H9 (cell line): ENCODE measurements around the gene CDK9. TPM values are rescaled to one million over a fixed set of nuclear protein-coding genes. Genes with fewer than 3 reads are reported as not detected.

Experiments used
- DNase-seq: peaks from one replicate; pipeline ENCODE4 v3.0.0-alpha.2; 2017
- H2AFZ ChIP-seq: one replicate; pipeline ENCODE4 v1.6.1; 2013; ENCODE audit warnings: mild to moderate bottlenecking, low read length, control low read depth, moderate library complexity
- H2AK5ac ChIP-seq: 2 replicates; pipeline ENCODE4 v1.6.1; 2013; ENCODE audit warnings: low read length, control low read depth, mixed read lengths; ENCODE audit not compliant: insufficient read length
- H2BK120ac ChIP-seq: one replicate; pipeline ENCODE4 v1.6.1; 2013; ENCODE audit warnings: low read depth, mild to moderate bottlenecking, low read length, control low read depth, inconsistent platforms; ENCODE audit not compliant: poor library complexity, severe bottlenecking
- H2BK12ac ChIP-seq: 2 replicates; pipeline ENCODE4 v1.6.1; 2013; ENCODE audit warnings: low read length, control low read depth, mixed read lengths, low read depth; ENCODE audit not compliant: insufficient read length
- H2BK15ac ChIP-seq: 2 replicates; pipeline ENCODE4 v1.6.1; 2013; ENCODE audit warnings: low read depth, low read length, control low read depth
- H2BK20ac ChIP-seq: one replicate; pipeline ENCODE4 v1.6.1; 2013; ENCODE audit warnings: low read depth, mild to moderate bottlenecking, low read length, control low read depth, inconsistent platforms; ENCODE audit not compliant: poor library complexity, severe bottlenecking
- H2BK5ac ChIP-seq: 2 replicates; pipeline ENCODE4 v1.6.1; 2013; ENCODE audit warnings: low read length, control low read depth, mixed read lengths; ENCODE audit not compliant: insufficient read length
- H3K14ac ChIP-seq: 2 replicates; pipeline ENCODE4 v1.6.1; 2013; ENCODE audit warnings: low read length, control low read depth; ENCODE audit not compliant: insufficient read depth
- H3K18ac ChIP-seq: 2 replicates; pipeline ENCODE4 v1.6.1; 2013; ENCODE audit warnings: low read depth, mild to moderate bottlenecking, mixed read lengths, low read length, control low read depth; ENCODE audit not compliant: insufficient read length
- H3K23ac ChIP-seq: 2 replicates; pipeline ENCODE4 v1.6.1; 2013; ENCODE audit warnings: low read length, control low read depth, mixed read lengths, low read depth; ENCODE audit not compliant: insufficient read length
- H3K23me2 ChIP-seq: 2 replicates; pipeline ENCODE4 v1.6.1; 2013; ENCODE audit warnings: low read depth, mild to moderate bottlenecking, mixed read lengths, low read length, control low read depth; ENCODE audit not compliant: insufficient read length, poor library complexity, severe bottlenecking
- H3K27ac ChIP-seq: 2 replicates; pipeline ENCODE4 v1.5.1; 2013; ENCODE audit warnings: low read length, control low read depth, mixed read lengths, low read depth; ENCODE audit not compliant: insufficient read length
- H3K27me3 ChIP-seq: 2 replicates; pipeline ENCODE4 v1.6.1; 2013; ENCODE audit warnings: low read length, control low read depth, inconsistent platforms; ENCODE audit not compliant: insufficient read depth
- H3K4ac ChIP-seq: 2 replicates; pipeline ENCODE4 v1.6.1; 2013; ENCODE audit warnings: low read depth, mild to moderate bottlenecking, control low read depth, inconsistent platforms, low read length, moderate library complexity
- H3K4me1 ChIP-seq: 2 replicates; pipeline ENCODE4 v1.6.1; 2013; ENCODE audit warnings: low read length, control low read depth, inconsistent platforms; ENCODE audit not compliant: insufficient read depth
- H3K4me2 ChIP-seq: 2 replicates; pipeline ENCODE4 v1.6.1; 2013; ENCODE audit warnings: low read length, control low read depth, mixed read lengths; ENCODE audit not compliant: insufficient read length, insufficient read depth
- H3K56ac ChIP-seq: 2 replicates; pipeline ENCODE4 v1.6.1; 2013; ENCODE audit warnings: low read depth, mild to moderate bottlenecking, mixed read lengths, low read length, control low read depth; ENCODE audit not compliant: insufficient read length
- H3K79me1 ChIP-seq: 2 replicates; pipeline ENCODE4 v1.6.1; 2013; ENCODE audit warnings: low read depth, mild to moderate bottlenecking, moderate library complexity, low read length, control low read depth, inconsistent platforms; ENCODE audit not compliant: insufficient read depth, poor library complexity, severe bottlenecking
- H3K79me2 ChIP-seq: 2 replicates; pipeline ENCODE4 v1.6.1; 2013; ENCODE audit warnings: low read length, control low read depth, inconsistent platforms; ENCODE audit not compliant: insufficient read depth
- H3K9ac ChIP-seq: 2 replicates; pipeline ENCODE4 v1.6.1; 2013; ENCODE audit warnings: low read length, control low read depth, mixed read lengths; ENCODE audit not compliant: insufficient read length; ENCODE audit errors: extremely low read depth
- H3K9me3 ChIP-seq: one replicate; pipeline ENCODE4 v1.6.1; 2013; ENCODE audit warnings: low read depth, low read length, inconsistent platforms; ENCODE audit not compliant: control insufficient read depth
- H3T11ph ChIP-seq: one replicate; pipeline ENCODE4 v1.6.1; 2013; ENCODE audit warnings: mild to moderate bottlenecking, low read length, control low read depth, inconsistent platforms
- H4K20me1 ChIP-seq: one replicate; pipeline ENCODE4 v1.6.1; 2013; ENCODE audit not compliant: control insufficient read depth, insufficient read length, insufficient read depth
- H4K5ac ChIP-seq: 2 replicates; pipeline ENCODE4 v1.6.1; 2013; ENCODE audit warnings: low read depth, mild to moderate bottlenecking, mixed read lengths, low read length, control low read depth; ENCODE audit not compliant: insufficient read length
- H4K8ac ChIP-seq: replicated peaks from 2 replicates; pipeline ENCODE4 v1.6.1; 2013; ENCODE audit warnings: low read length, control low read depth, mixed read lengths, low read depth; ENCODE audit not compliant: insufficient read length
- H4K91ac ChIP-seq: 2 replicates; pipeline ENCODE4 v1.6.1; 2013; ENCODE audit warnings: low read depth, mild to moderate bottlenecking, moderate library complexity, mixed read lengths, low read length, control low read depth; ENCODE audit not compliant: insufficient read length
- H3K27ac Mint-ChIP-seq, 3 experiments: 2 replicates in 2 of 3; 3 replicates in 1 of 3; pipeline ENCODE4 v1.8.0; 2020 to 2021; ENCODE audit warnings: mixed read lengths in 3 of 3, mild to moderate bottlenecking in 1 of 3, moderate library complexity in 1 of 3
- H3K27me3 Mint-ChIP-seq: 2 replicates; pipeline ENCODE4 v1.8.0; 2021; ENCODE audit warnings: low read depth, mild to moderate bottlenecking, moderate library complexity, mixed read lengths
- H3K36me3 Mint-ChIP-seq, 3 experiments: 2 replicates in 2 of 3; 3 replicates in 1 of 3; pipeline ENCODE4 v1.8.0; 2020 to 2021; ENCODE audit warnings: low read depth in 3 of 3, mixed read lengths in 3 of 3; ENCODE audit not compliant: insufficient read depth in 1 of 3
- H3K4me1 Mint-ChIP-seq, 2 experiments: 2 replicates each; pipeline ENCODE4 v1.8.0; 2020; ENCODE audit warnings: mixed read lengths in 2 of 2
- H3K4me3 Mint-ChIP-seq, 2 experiments: 2 replicates in 1 of 2; 3 replicates in 1 of 2; pipeline ENCODE4 v1.8.0; 2020 to 2021; ENCODE audit warnings: mild to moderate bottlenecking in 2 of 2, mixed read lengths in 2 of 2, moderate library complexity in 1 of 2
- H3K9me3 Mint-ChIP-seq, 2 experiments: 2 replicates in 1 of 2; 3 replicates in 1 of 2; pipeline ENCODE4 v1.8.0; 2020; ENCODE audit warnings: mild to moderate bottlenecking in 2 of 2, mixed read lengths in 2 of 2, moderate library complexity in 1 of 2
- WGBS: extraction: QIAGEN DNeasy Blood & Tissue Kit; methylation state at CpG from one replicate; pipeline ENCODE4 v1.1.7; 2013; ENCODE audit warnings: missing lambda C conversion rate, low lambda C conversion rate, mixed read lengths; ENCODE audit not compliant: insufficient read length; ENCODE audit errors: extremely low coverage; 5-methylcytosine and 5-hydroxymethylcytosine counted together
- total RNA-seq: library from RNA; stranded (reverse); gene quantifications from 2 replicates; pipeline ENCODE4 v1.2.1, GENCODE V29; 2021
- TF ChIP-seq, protein P1 (sequence below): fragments of 200-600 bp; sonication (generic); conservative IDR thresholded peaks from 3 replicates; pipeline ENCODE4 v1.8.0; 2021; ENCODE audit warnings: antibody characterized with exemption, mild to moderate bottlenecking

CDK9 gene
- total RNA-seq, 1 experiment from 2014 or later: 85.7 TPM

- Mint-ChIP-seq H3K4me3 (0 out of 5 replicates have a peak overlapping the region, but pooled peaks of 1 of the 2 experiments have one; percentile 11), H3K4me1 (peaks cover 28 to 37% of the 10 kb centered on the region in 2 experiments), H3K27ac (peak overlapping the region in 1 of 3 experiments; percentile 59; a peak in 1 of 7 replicates)
Observed at GRCh38 chr9:127761061-127761460, 24.8 kb upstream of the CDK9 start.

More at GRCh38 chr9:127761061-127761460, 24.8 kb upstream of the CDK9 start:
- Histone ChIP-seq H3K79me2 (no peaks in the 10 kb centered on the region), H3K79me1 (no peaks in the 10 kb centered on the region), H3K18ac (no peak overlapping the region), H2BK5ac (no peak overlapping the region), H3K4ac (no peak overlapping the region), H3K27ac (no peak overlapping the region), H2AFZ (no peak overlapping the region), H3K4me1 (peaks cover 7% of the 10 kb centered on the region; the same call in 1 of the 2 replicates), H4K8ac (no peak overlapping the region), H2AK5ac (no peak overlapping the region), H3K56ac (no peak overlapping the region), H3K14ac (no peak overlapping the region), H2BK12ac (no peak overlapping the region), H4K91ac (no peak overlapping the region), H4K5ac (no peak overlapping the region), H3K23me2 (no peaks in the 10 kb centered on the region), H2BK20ac (no peak overlapping the region), H3T11ph (no peak overlapping the region), H3K4me2 (no peak overlapping the region), H3K9me3 (no peaks in the 10 kb centered on the region), H3K27me3 (no peaks in the 10 kb centered on the region; the same call in 1 of the 2 replicates), H4K20me1 (no peaks in the 10 kb centered on the region), H2BK15ac (no peak overlapping the region), H3K9ac (no peak overlapping the region), H3K23ac (no peak overlapping the region), H2BK120ac (no peak overlapping the region)
- Mint-ChIP-seq H3K36me3 (no peaks in the 10 kb centered on the region), H3K9me3 (no peaks in the 10 kb centered on the region; a peak in 1 of 5 replicates), H3K27me3 (peaks cover 24% of the 10 kb centered on the region)
- WGBS: no CpG with 5 or more reads among the region's 5 CpGs
- TF ChIP-seq, protein P1, sequence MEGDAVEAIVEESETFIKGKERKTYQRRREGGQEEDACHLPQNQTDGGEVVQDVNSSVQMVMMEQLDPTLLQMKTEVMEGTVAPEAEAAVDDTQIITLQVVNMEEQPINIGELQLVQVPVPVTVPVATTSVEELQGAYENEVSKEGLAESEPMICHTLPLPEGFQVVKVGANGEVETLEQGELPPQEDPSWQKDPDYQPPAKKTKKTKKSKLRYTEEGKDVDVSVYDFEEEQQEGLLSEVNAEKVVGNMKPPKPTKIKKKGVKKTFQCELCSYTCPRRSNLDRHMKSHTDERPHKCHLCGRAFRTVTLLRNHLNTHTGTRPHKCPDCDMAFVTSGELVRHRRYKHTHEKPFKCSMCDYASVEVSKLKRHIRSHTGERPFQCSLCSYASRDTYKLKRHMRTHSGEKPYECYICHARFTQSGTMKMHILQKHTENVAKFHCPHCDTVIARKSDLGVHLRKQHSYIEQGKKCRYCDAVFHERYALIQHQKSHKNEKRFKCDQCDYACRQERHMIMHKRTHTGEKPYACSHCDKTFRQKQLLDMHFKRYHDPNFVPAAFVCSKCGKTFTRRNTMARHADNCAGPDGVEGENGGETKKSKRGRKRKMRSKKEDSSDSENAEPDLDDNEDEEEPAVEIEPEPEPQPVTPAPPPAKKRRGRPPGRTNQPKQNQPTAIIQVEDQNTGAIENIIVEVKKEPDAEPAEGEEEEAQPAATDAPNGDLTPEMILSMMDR: no peak
- DNase-seq: no peak
